HL-60/S4 treated with retinoic acid at 250 ng/mL for 4 days and 3 days (cell line): Measurements from ENCODE around the gene HDAC6.

Experiments
- in situ Hi-C: fragments of 300-500 bp; cut with MboI; formaldehyde crosslinking; loops from 2 replicates; pipeline ENCODE4 v1.7.0; 2022; ENCODE audit warnings: low sequenced_read_pairs

The HDAC6 gene

GRCh38 chrX:48801280-48802088 is at the start of gene HDAC6:
HDAC6 (plus strand) TSS chrX:48802067; CDS start chrX:48802693, 626 bp downstream.
- in situ Hi-C loops = no loop called here

- in situ Hi-C loops = no loop called here
Measured at GRCh38 chrX:48752498-48752897, 49.4 kb upstream of the HDAC6 start.

- in situ Hi-C loops = no loop called here
Measured at GRCh38 chrX:48753708-48754228, 48.1 kb upstream of the HDAC6 start.

GRCh38 chrX:48754238-48754637 is 47.6 kb upstream of the HDAC6 start:
- in situ Hi-C loops = no loop called here

- in situ Hi-C loops = no loop called here
Measured at GRCh38 chrX:48761674-48762471, 40.0 kb upstream of the HDAC6 start, which contains the start of gene GLOD5. GLOD5 (plus strand) TSS chrX:48761747; CDS start chrX:48761791, 44 bp downstream.

GRCh38 chrX:48769230-48769629 is 32.6 kb upstream of the HDAC6 start:
- in situ Hi-C loops = no loop called here

- in situ Hi-C loops = no loop called here
Measured at GRCh38 chrX:48770296-48770695, 31.6 kb upstream of the HDAC6 start.

GRCh38 chrX:48772602-48773001 is 29.3 kb upstream of the HDAC6 start:
- in situ Hi-C loops = no loop called here

GRCh38 chrX:48776818-48777439 is 24.9 kb upstream of the HDAC6 start:
- in situ Hi-C loops = no loop called here

- in situ Hi-C loops = no loop called here
Measured at GRCh38 chrX:48779399-48779798, 22.5 kb upstream of the HDAC6 start.

- in situ Hi-C loops = no loop called here
Measured at GRCh38 chrX:48781705-48782104, 20.2 kb upstream of the HDAC6 start.

- in situ Hi-C loops = no loop called here
Measured at GRCh38 chrX:48782216-48782615, 19.7 kb upstream of the HDAC6 start.

- in situ Hi-C loops = no loop called here
Measured at GRCh38 chrX:48782795-48783194, 19.1 kb upstream of the HDAC6 start.

- in situ Hi-C loops = no loop called here
Measured at GRCh38 chrX:48784726-48785125, 17.1 kb upstream of the HDAC6 start.

GRCh38 chrX:48785186-48785539 is 16.7 kb upstream of the HDAC6 start:
- in situ Hi-C loops = no loop called here

GRCh38 chrX:48785540-48786214 is 16.2 kb upstream of the HDAC6 start:
- in situ Hi-C loops = no loop called here

GRCh38 chrX:48786341-48786800 is 15.5 kb upstream of the HDAC6 start, which contains the start of gene GATA1:
GATA1 (plus strand) TSS chrX:48786590; CDS start chrX:48791110, 4,520 bp downstream.
- in situ Hi-C loops = no loop called here

GRCh38 chrX:48786825-48787504 is 14.9 kb upstream of the HDAC6 start:
- in situ Hi-C loops = no loop called here

- in situ Hi-C loops = no loop called here
Measured at GRCh38 chrX:48787505-48788443, 14.1 kb upstream of the HDAC6 start.
